Measurements from ENCODE around the gene REC8. TPM values are rescaled to one million over a fixed set of nuclear protein-coding genes. Genes with fewer than 3 reads are reported as not detected.

The REC8 gene
- total RNA-seq, 1 donor from 2014 or later, result 34.6 TPM

DNA sequence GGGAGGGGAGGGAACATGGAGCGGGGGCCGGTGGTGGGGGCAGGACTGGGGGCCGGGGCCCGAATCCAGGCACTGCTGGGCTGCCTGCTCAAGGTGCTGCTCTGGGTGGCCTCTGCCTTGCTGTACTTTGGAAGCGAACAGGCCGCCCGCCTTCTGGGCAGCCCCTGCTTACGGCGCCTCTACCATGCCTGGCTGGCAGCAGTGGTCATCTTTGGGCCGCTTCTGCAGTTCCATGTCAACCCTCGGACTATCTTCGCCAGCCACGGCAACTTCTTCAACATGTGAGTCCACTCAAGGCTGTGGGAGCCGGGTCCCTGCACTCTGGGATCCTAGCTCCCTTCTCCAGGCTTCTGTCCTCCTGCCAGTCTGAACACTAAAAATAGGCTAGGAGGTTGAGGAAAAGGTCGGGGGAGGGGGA, 40.3 kb upstream of the REC8 start:
- Histone ChIP-seq H3K4me2 (no peak overlapping the region), H3K4me1 (peaks cover 1% of the 10 kb centered on the region), H3K4me3 (no peak overlapping the region), H3K27ac (no peak overlapping the region), H3K9ac (no peak overlapping the region), H3K27me3 (peaks cover 4% of the 10 kb centered on the region), H2AFZ (replicated peaks) (no peak overlapping the region), H3F3A (ENCODE audit: low read depth) (peaks cover 13% of the 10 kb centered on the region), H3K79me2 (ENCODE audit: low read depth) (no peaks in the 10 kb centered on the region), H4K20me1 (ENCODE audit: low read depth) (no peaks in the 10 kb centered on the region), H3K36me3 (no peaks in the 10 kb centered on the region), H3K9me3 (ENCODE audit: low read depth) (no peaks in the 10 kb centered on the region)
- peaks cover 7% of the 10 kb centered on the region for H3K4me1 Mint-ChIP-seq
- DNase-seq (ENCODE audit: low spot score), result no peak
- H3K36me3 Mint-ChIP-seq, result no peaks in the 10 kb centered on the region
- H3K27ac Mint-ChIP-seq, result no peak overlapping the region
- no peaks in the 10 kb centered on the region for H3K9me3 Mint-ChIP-seq
- H3K4me3 Mint-ChIP-seq, result no peak overlapping the region
- no peak for TF ChIP-seq CTCF (IDR thresholded peaks at IDR 0.05)
- TF ChIP-seq EZH2 (IDR thresholded peaks at IDR 0.05), result no peak
- TF ChIP-seq EZH2phosphoT487 (IDR thresholded peaks at IDR 0.05), result no peak
- peaks cover 4% of the 10 kb centered on the region for H3K27me3 Mint-ChIP-seq (ENCODE audit: insufficient read depth, low read depth)

GRCh38 chr14:24132061-24132685, 39.7 kb upstream of the REC8 start:
- Histone ChIP-seq H3K27me3 (peaks cover 9% of the 10 kb centered on the region), H3K27ac (no peak overlapping the region), H3K9me3 (ENCODE audit: low read depth) (no peaks in the 10 kb centered on the region), H3K36me3 (no peaks in the 10 kb centered on the region), H4K20me1 (ENCODE audit: low read depth) (no peaks in the 10 kb centered on the region), H3K79me2 (ENCODE audit: low read depth) (no peaks in the 10 kb centered on the region), H3K9ac (no peak overlapping the region), H3K4me2 (no peak overlapping the region), H3K4me1 (peaks cover 6% of the 10 kb centered on the region), H3F3A (ENCODE audit: low read depth) (peaks cover 20% of the 10 kb centered on the region), H3K4me3 (no peak overlapping the region), H2AFZ (replicated peaks) (no peak overlapping the region)
- Mint-ChIP-seq H3K36me3 (peaks cover 4% of the 10 kb centered on the region), H3K4me3 (peak overlapping the region; percentile 27), H3K9me3 (no peaks in the 10 kb centered on the region), H3K4me1 (peaks cover 13% of the 10 kb centered on the region), H3K27ac (peak overlapping the region; percentile 13), H3K27me3 (ENCODE audit: insufficient read depth, low read depth) (peaks cover 7% of the 10 kb centered on the region)
- no peak for DNase-seq (ENCODE audit: low spot score)
- TF ChIP-seq EZH2 (IDR thresholded peaks at IDR 0.05) (no peak), EZH2phosphoT487 (IDR thresholded peaks at IDR 0.05) (no peak), CTCF (IDR thresholded peaks at IDR 0.05) (no peak)

DNA sequence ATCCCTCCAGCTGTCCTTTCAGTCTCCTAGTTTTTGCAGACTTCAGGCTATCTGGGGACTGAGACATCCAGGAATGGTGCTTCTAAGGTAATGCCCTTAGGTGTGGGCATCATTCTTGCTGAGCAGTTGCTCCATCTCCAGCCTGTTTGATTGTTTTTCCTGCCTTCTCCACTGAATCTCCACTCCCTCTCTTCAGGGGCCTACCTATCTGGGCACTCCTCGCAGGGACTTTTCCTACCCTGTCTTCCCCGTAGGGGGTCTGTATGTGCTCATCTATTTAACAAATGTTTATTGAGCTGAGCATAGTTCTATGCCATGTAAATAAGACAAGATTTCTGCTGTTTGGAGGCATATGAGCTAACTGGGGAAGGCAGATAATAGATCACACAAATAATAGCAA, 38.9 kb upstream of the REC8 start:
- Histone ChIP-seq H3K36me3 (no peaks in the 10 kb centered on the region), H3F3A (ENCODE audit: low read depth) (peaks cover 28% of the 10 kb centered on the region), H3K27me3 (peaks cover 9% of the 10 kb centered on the region), H3K4me2 (no peak overlapping the region), H3K9ac (no peak overlapping the region), H3K79me2 (ENCODE audit: low read depth) (no peaks in the 10 kb centered on the region), H3K9me3 (ENCODE audit: low read depth) (no peaks in the 10 kb centered on the region), H3K27ac (no peak overlapping the region), H2AFZ (replicated peaks) (no peak overlapping the region), H3K4me1 (peaks cover 6% of the 10 kb centered on the region), H4K20me1 (ENCODE audit: low read depth) (no peaks in the 10 kb centered on the region), H3K4me3 (no peak overlapping the region)
- Mint-ChIP-seq H3K4me3 (no peak overlapping the region), H3K4me1 (peaks cover 13% of the 10 kb centered on the region), H3K27me3 (ENCODE audit: insufficient read depth, low read depth) (peaks cover 7% of the 10 kb centered on the region), H3K36me3 (peaks cover 7% of the 10 kb centered on the region), H3K9me3 (no peaks in the 10 kb centered on the region), H3K27ac (no peak overlapping the region)
- DNase-seq (ENCODE audit: low spot score), result no peak
- no peak for TF ChIP-seq EZH2phosphoT487 (IDR thresholded peaks at IDR 0.05)

- Histone ChIP-seq H3K27ac (no peak overlapping the region), H3K9ac (no peak overlapping the region), H3K4me3 (no peak overlapping the region), H4K20me1 (ENCODE audit: low read depth) (peaks cover 4% of the 10 kb centered on the region), H3F3A (ENCODE audit: low read depth) (peaks cover 35% of the 10 kb centered on the region), H3K4me2 (no peak overlapping the region), H3K27me3 (peaks cover 9% of the 10 kb centered on the region), H2AFZ (replicated peaks) (no peak overlapping the region), H3K9me3 (ENCODE audit: low read depth) (no peaks in the 10 kb centered on the region), H3K36me3 (no peaks in the 10 kb centered on the region), H3K4me1 (peaks cover 6% of the 10 kb centered on the region), H3K79me2 (ENCODE audit: low read depth) (no peaks in the 10 kb centered on the region)
- Mint-ChIP-seq H3K4me3 (no peak overlapping the region), H3K9me3 (no peaks in the 10 kb centered on the region), H3K27me3 (ENCODE audit: insufficient read depth, low read depth) (peaks cover 7% of the 10 kb centered on the region), H3K27ac (no peak overlapping the region), H3K36me3 (peaks cover 14% of the 10 kb centered on the region), H3K4me1 (peaks cover 14% of the 10 kb centered on the region)
- TF ChIP-seq EZH2phosphoT487 (IDR thresholded peaks at IDR 0.05), result no peak
- no peak for TF ChIP-seq EZH2 (IDR thresholded peaks at IDR 0.05)
- TF ChIP-seq CTCF (IDR thresholded peaks at IDR 0.05), result no peak
- no peak for DNase-seq (ENCODE audit: low spot score)
These were observed 38.1 kb upstream of the REC8 start for GRCh38 chr14:24133735-24134134.

Data from neural progenitor cell (in vitro differentiated cells).